ENCODE measurements around the gene DSCAML1.
"Not testable (repeated sequence)": the region's sequence is repeated elsewhere in the genome, so short reads cannot be mapped to it uniquely, and the experiment has no call there.

The DSCAML1 gene

GRCh38 chr11:117473481-117474091, 323.4 kb downstream of the DSCAML1 start:
- no peak for DNase-seq (ENCODE audit: low read depth in 3 of 3)

- DNase-seq (ENCODE audit: low read depth in 3 of 3) = no peak
These were observed 325.2 kb downstream of the DSCAML1 start for GRCh38 chr11:117471776-117472175.

- DNase-seq (ENCODE audit: low read depth in 3 of 3) = no peak
These were observed 326.4 kb downstream of the DSCAML1 start for GRCh38 chr11:117470576-117470975.

GRCh38 chr11:117468888-117469287, 328.1 kb downstream of the DSCAML1 start:
- no peak for DNase-seq (ENCODE audit: low read depth in 3 of 3)

GRCh38 chr11:117467770-117468169, 329.2 kb downstream of the DSCAML1 start:
- no peak for DNase-seq (ENCODE audit: low read depth in 3 of 3)

GRCh38 chr11:117466966-117467365, 330.1 kb downstream of the DSCAML1 start:
- DNase-seq (ENCODE audit: low read depth in 3 of 3) = no peak

- no peak for DNase-seq (ENCODE audit: low read depth in 3 of 3)
These were observed 331.6 kb downstream of the DSCAML1 start for GRCh38 chr11:117465236-117465997.

- no peak for DNase-seq (ENCODE audit: low read depth in 3 of 3)
These were observed 332.2 kb downstream of the DSCAML1 start for GRCh38 chr11:117464778-117465177.

- no peak for DNase-seq (ENCODE audit: low read depth in 3 of 3)
These were observed 334.2 kb downstream of the DSCAML1 start for GRCh38 chr11:117462864-117463247.

- DNase-seq (ENCODE audit: low read depth in 3 of 3) = no peak
These were observed 334.7 kb downstream of the DSCAML1 start for GRCh38 chr11:117462183-117462863.

- no peak for DNase-seq (ENCODE audit: low read depth in 3 of 3)
These were observed 335.4 kb downstream of the DSCAML1 start for GRCh38 chr11:117461396-117462182.

GRCh38 chr11:117459979-117460300, 337.1 kb downstream of the DSCAML1 start:
- DNase-seq (ENCODE audit: low read depth in 3 of 3) = no peak

GRCh38 chr11:117459123-117459978, 337.7 kb downstream of the DSCAML1 start:
- no peak for DNase-seq (ENCODE audit: low read depth in 3 of 3)

GRCh38 chr11:117458275-117459122, 338.5 kb downstream of the DSCAML1 start:
- peak in 1 of 3 experiments; percentile 32 for DNase-seq (ENCODE audit: low read depth in 3 of 3)

- DNase-seq (ENCODE audit: low read depth in 3 of 3) = no peak
These were observed 339.2 kb downstream of the DSCAML1 start for GRCh38 chr11:117457835-117458234.

- DNase-seq (ENCODE audit: low read depth in 3 of 3) = no peak
These were observed 339.8 kb downstream of the DSCAML1 start for GRCh38 chr11:117457031-117457785.

- not testable (repeated sequence) for DNase-seq (ENCODE audit: low read depth in 3 of 3)
These were observed 340.3 kb downstream of the DSCAML1 start for GRCh38 chr11:117456721-117457029.

- peak in 1 of 3 experiments; percentile 22 for DNase-seq (ENCODE audit: low read depth in 3 of 3)
These were observed 340.8 kb downstream of the DSCAML1 start for GRCh38 chr11:117456027-117456720.

- DNase-seq (ENCODE audit: low read depth in 3 of 3) = no peak
These were observed 342.5 kb downstream of the DSCAML1 start for GRCh38 chr11:117454564-117454917.
